Measurements from ENCODE around the gene DALRD3.

Gene DALRD3

GRCh38 chr3:48982686-48983085, 35.7 kb downstream of the DALRD3 start:
- ATAC-seq: no peak
- TF ChIP-seq SNAI2 (CRISPR knock-in tag; IDR thresholded peaks at IDR 0.05) (no peak), ISL1 (CRISPR knock-in tag; IDR thresholded peaks at IDR 0.05) (no peak), CSDC2 (CRISPR knock-in tag; IDR thresholded peaks at IDR 0.05) (no peak), ZC3H10 (CRISPR knock-in tag; IDR thresholded peaks at IDR 0.05) (no peak), PATZ1 (CRISPR knock-in tag; IDR thresholded peaks at IDR 0.05; ENCODE audit: borderline replicate concordance) (no peak), PPARA (CRISPR knock-in tag; IDR thresholded peaks at IDR 0.05; ENCODE audit: borderline replicate concordance) (no peak), OSR1 (CRISPR knock-in tag; IDR thresholded peaks at IDR 0.05) (no peak), GLIS3 (CRISPR knock-in tag; IDR thresholded peaks at IDR 0.05) (no peak), TOX (CRISPR knock-in tag; IDR thresholded peaks at IDR 0.05; ENCODE audit: borderline replicate concordance) (no peak), ARNTL (CRISPR knock-in tag; IDR thresholded peaks at IDR 0.05; ENCODE audit: borderline replicate concordance, low read depth) (no peak), CSRNP3 (CRISPR knock-in tag; IDR thresholded peaks at IDR 0.05) (no peak)

GRCh38 chr3:48982016-48982415, 36.4 kb downstream of the DALRD3 start:
- ATAC-seq: no peak
- TF ChIP-seq TSHZ2 (CRISPR knock-in tag; IDR thresholded peaks at IDR 0.05) (no peak), RARB (CRISPR knock-in tag; IDR thresholded peaks at IDR 0.05) (no peak), ZC3H10 (CRISPR knock-in tag; IDR thresholded peaks at IDR 0.05) (no peak), CSDC2 (CRISPR knock-in tag; IDR thresholded peaks at IDR 0.05) (no peak), CREB5 (CRISPR knock-in tag; IDR thresholded peaks at IDR 0.05; ENCODE audit: low read depth) (no peak), PATZ1 (CRISPR knock-in tag; IDR thresholded peaks at IDR 0.05; ENCODE audit: borderline replicate concordance) (no peak), TCF4 (CRISPR knock-in tag; IDR thresholded peaks at IDR 0.05; ENCODE audit: borderline replicate concordance) (no peak), ESRRG (CRISPR knock-in tag; IDR thresholded peaks at IDR 0.05) (no peak), SNAI2 (CRISPR knock-in tag; IDR thresholded peaks at IDR 0.05) (no peak), ZFP30 (CRISPR knock-in tag; IDR thresholded peaks at IDR 0.05) (no peak), TOX (CRISPR knock-in tag; IDR thresholded peaks at IDR 0.05; ENCODE audit: borderline replicate concordance) (no peak)

GRCh38 chr3:48980295-48980694, 38.1 kb downstream of the DALRD3 start:
- ATAC-seq: no peak
- TF ChIP-seq ZFP30 (CRISPR knock-in tag; IDR thresholded peaks at IDR 0.05) (no peak), TOX (CRISPR knock-in tag; IDR thresholded peaks at IDR 0.05; ENCODE audit: borderline replicate concordance) (no peak), ZNF70 (CRISPR knock-in tag; IDR thresholded peaks at IDR 0.05) (no peak), PATZ1 (CRISPR knock-in tag; IDR thresholded peaks at IDR 0.05; ENCODE audit: borderline replicate concordance) (no peak), ZNF565 (CRISPR knock-in tag; conservative IDR thresholded peaks at IDR 0.05; ENCODE audit: low read depth) (no peak), GLIS3 (CRISPR knock-in tag; IDR thresholded peaks at IDR 0.05) (no peak), TSHZ2 (CRISPR knock-in tag; IDR thresholded peaks at IDR 0.05) (no peak), CREB5 (CRISPR knock-in tag; IDR thresholded peaks at IDR 0.05; ENCODE audit: low read depth) (no peak), BACH2 (CRISPR knock-in tag; IDR thresholded peaks at IDR 0.05; ENCODE audit: borderline replicate concordance) (no peak)

Data from SK-N-SH treated with all-trans-retinoic acid at 6 μM for 48 hours (cell line).